ENCODE measurements around the gene SECTM1. TPM values are rescaled to one million over a fixed set of nuclear protein-coding genes. Genes with fewer than 3 reads are reported as not detected.

The SECTM1 gene
- total and polyA plus RNA-seq, 9 of the 15 experiments (the other 6 are each of a cell fraction or from before 2014, with no cell fraction given) = 0.11 to 0.46 (median 0.18) TPM; not detected in 6

- TF ChIP-seq, protein P1, sequence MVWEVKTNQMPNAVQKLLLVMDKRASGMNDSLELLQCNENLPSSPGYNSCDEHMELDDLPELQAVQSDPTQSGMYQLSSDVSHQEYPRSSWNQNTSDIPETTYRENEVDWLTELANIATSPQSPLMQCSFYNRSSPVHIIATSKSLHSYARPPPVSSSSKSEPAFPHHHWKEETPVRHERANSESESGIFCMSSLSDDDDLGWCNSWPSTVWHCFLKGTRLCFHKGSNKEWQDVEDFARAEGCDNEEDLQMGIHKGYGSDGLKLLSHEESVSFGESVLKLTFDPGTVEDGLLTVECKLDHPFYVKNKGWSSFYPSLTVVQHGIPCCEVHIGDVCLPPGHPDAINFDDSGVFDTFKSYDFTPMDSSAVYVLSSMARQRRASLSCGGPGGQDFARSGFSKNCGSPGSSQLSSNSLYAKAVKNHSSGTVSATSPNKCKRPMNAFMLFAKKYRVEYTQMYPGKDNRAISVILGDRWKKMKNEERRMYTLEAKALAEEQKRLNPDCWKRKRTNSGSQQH (CRISPR knock-in tag; IDR thresholded peaks at IDR 0.05) = no peak
- TF ChIP-seq NR0B1 (IDR thresholded peaks at IDR 0.05; ENCODE audit: partially characterized antibody) = no peak
- no peak for TF ChIP-seq TAF7 (tag; IDR thresholded peaks at IDR 0.05)
- no peak for TF ChIP-seq ILK (tag; IDR thresholded peaks at IDR 0.05; ENCODE audit: borderline replicate concordance, low read depth)
- TF ChIP-seq ZBED1 (IDR thresholded peaks at IDR 0.05) = peak; percentile 62; the same call in 1 of the 2 replicates
- TF ChIP-seq POLR2AphosphoS2 (IDR thresholded peaks at IDR 0.05; ENCODE audit: low read length) = no peak
- TF ChIP-seq MEIS2 (IDR thresholded peaks at IDR 0.05; ENCODE audit: partially characterized antibody) = peak; percentile 81
- TF ChIP-seq ZNF445 (CRISPR knock-in tag; IDR thresholded peaks at IDR 0.05; ENCODE audit: low read depth) = no peak
- no peak for TF ChIP-seq SLC30A9 (CRISPR knock-in tag; IDR thresholded peaks at IDR 0.05)
- TF ChIP-seq ZNF174 (CRISPR knock-in tag; IDR thresholded peaks at IDR 0.05) = no peak
- TF ChIP-seq CHD1 (IDR thresholded peaks at IDR 0.05; ENCODE audit: low read length) = peak; percentile 46
- TF ChIP-seq, protein P2, sequence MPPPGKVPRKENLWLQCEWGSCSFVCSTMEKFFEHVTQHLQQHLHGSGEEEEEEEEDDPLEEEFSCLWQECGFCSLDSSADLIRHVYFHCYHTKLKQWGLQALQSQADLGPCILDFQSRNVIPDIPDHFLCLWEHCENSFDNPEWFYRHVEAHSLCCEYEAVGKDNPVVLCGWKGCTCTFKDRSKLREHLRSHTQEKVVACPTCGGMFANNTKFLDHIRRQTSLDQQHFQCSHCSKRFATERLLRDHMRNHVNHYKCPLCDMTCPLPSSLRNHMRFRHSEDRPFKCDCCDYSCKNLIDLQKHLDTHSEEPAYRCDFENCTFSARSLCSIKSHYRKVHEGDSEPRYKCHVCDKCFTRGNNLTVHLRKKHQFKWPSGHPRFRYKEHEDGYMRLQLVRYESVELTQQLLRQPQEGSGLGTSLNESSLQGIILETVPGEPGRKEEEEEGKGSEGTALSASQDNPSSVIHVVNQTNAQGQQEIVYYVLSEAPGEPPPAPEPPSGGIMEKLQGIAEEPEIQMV (tag; conservative IDR thresholded peaks at IDR 0.05; ENCODE audit: low read depth) = peak; percentile 64
- no peak; the same call in 1 of the 2 replicates for TF ChIP-seq KLF1 (tag; IDR thresholded peaks at IDR 0.05)
- no peak; the same call in 1 of the 2 replicates for TF ChIP-seq SIN3B (IDR thresholded peaks at IDR 0.05; ENCODE audit: low read depth)
- no peak for TF ChIP-seq SRSF1 (IDR thresholded peaks at IDR 0.05; ENCODE audit: low read depth, low read length)
- no peak for TF ChIP-seq KLF10 (CRISPR knock-in tag; IDR thresholded peaks at IDR 0.05)
- no peak; a peak in 1 of 4 replicates for TF ChIP-seq ZMIZ1 (IDR thresholded peaks at IDR 0.05; ENCODE audit: low read depth in 2 of 2, low read length in 2 of 2)
- TF ChIP-seq MITF (IDR thresholded peaks at IDR 0.05) = peak; percentile 84
- TF ChIP-seq HMG20A (CRISPR knock-in tag; conservative IDR thresholded peaks at IDR 0.05) = no peak
These were observed 11.8 kb upstream of the SECTM1 start (continued) for GRCh38 chr17:82345151-82345976.
